ENCODE results near the gene ENTPD8.

The ENTPD8 gene

DNA sequence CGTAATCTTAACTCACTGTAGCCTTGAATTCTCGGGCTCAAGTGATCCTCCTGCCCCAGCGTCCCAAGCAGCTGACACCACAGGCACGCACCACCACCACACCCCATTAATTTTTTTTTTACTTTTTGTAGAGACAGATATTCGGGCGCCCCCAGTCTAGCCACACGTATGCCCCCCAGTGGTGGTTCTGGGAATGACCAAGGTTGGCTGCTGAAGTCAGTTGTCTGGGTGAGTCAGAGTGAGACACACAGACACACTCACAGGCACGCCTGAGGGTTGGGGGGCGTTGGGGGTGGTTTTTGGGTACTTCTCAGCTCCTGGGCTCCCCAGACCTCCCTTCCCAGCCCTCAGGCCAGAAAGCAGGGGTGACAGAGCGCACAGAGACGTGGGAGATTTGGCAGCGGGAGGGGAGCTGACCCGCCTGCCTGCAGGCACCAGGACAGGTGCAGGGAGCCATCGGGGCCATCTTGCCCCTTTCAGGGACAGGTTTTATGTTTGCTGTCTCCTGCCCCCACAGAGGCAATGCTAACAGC is 4.2 kb upstream of the ENTPD8 start:
- FAIRE-seq, result no peak

DNA sequence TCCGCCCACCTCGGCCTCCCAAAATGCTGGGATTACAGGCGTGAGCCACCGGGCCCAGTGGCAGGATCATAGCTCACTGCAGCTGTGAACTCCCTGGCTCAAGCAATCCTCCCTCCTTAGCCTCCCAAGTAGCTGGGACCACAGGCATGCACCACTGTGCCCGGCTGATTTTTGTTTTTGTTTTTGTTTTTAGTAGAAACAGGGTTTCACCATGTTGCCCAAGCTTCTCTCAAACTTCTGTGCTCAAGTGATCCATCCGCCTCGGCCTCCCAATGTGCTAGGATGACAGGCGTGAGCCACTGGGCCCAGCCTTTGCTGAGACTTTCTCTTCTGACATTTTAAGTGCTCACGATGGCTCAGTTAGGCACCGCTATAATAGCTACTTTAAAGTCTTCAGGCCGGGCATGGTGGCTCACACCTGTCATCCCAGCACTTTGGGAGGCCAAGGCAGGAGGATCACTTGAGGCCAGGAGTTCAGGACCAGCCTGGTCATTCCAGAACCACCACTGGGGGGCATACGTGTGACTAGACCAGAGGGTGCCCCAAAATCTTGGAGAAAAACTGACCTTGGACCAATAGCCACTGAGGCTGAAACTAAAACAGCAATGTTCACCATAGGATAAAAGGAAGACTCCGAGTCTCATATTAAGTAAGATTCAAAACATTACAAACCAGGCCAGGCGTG is 3.1 kb upstream of the ENTPD8 start:
- FAIRE-seq, result no peak

DNA sequence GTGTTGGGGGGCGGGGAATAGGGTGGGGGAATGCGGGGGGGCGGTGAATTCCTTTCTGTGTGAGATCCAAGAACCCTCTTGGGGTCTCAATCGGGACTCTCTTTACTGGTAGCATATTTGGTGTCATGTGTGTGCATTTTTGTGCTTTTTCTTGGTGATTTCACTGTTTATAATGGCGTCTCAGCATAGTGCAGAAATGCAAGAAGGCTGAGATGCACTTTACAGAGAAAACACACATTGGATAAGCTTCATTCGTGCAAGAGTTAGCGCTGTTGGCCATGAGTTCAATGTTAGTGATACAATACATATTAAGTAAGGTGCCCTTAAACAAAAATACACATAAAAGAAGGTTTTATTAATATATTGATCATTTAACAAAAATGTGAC is 771 bp upstream of the ENTPD8 start:
- FAIRE-seq, result no peak

DNA sequence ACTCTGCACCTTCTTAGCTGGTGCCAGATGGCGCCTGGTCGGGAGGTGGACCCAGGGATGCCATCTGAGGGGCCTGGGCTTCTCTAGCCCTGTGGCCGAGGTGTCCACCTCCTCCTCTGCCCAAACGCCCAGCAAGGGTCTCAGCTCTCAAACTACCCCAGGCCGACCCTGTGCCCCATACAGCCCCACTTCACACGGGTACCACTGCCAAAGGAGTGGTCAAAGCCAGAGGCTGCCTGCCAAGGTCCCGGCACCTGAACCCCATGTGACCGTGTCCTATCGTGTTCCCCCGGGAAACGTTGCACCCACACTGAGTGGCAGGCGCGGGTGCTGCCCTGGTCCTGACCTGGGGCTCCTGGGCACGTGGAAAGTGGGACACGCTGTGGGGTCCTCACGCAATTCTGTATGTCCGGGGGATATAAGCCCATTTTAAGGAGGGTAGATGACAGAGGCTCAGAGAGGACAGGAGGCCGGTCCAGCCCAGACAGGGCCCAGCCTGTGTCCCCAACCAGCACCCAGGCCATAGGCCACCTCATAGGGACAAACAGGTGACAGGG is 1.9 kb downstream of the ENTPD8 start:
- FAIRE-seq, result no peak

DNA sequence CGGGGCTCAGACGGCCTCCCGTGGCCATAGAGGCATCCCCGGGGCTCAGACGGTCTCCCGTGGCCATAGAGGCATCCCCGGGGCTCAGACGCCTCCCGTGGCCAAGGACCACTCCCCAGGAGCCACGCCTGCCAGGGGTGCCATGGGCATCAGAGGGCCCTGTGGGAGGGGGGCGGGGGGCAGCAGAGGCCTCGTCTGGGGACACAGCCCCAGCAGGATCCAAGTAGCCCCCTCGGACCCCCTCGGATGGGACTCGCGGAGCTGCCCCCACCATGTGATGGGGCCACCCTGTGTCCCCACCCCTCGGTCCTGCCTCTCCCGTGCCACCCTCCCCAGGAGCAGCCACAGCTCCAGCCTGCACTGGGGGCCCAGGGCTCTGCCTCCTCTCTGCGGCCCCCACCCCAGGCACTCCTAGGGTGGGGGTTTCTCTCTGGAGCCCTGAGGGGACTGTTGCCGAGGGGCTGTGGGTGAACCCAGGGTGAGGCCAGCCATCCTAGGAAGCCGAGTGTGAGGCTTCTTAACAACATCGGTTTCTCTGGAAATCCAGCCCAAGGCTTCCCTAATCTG is 2.5 kb downstream of the ENTPD8 start:
- FAIRE-seq, result no peak

DNA sequence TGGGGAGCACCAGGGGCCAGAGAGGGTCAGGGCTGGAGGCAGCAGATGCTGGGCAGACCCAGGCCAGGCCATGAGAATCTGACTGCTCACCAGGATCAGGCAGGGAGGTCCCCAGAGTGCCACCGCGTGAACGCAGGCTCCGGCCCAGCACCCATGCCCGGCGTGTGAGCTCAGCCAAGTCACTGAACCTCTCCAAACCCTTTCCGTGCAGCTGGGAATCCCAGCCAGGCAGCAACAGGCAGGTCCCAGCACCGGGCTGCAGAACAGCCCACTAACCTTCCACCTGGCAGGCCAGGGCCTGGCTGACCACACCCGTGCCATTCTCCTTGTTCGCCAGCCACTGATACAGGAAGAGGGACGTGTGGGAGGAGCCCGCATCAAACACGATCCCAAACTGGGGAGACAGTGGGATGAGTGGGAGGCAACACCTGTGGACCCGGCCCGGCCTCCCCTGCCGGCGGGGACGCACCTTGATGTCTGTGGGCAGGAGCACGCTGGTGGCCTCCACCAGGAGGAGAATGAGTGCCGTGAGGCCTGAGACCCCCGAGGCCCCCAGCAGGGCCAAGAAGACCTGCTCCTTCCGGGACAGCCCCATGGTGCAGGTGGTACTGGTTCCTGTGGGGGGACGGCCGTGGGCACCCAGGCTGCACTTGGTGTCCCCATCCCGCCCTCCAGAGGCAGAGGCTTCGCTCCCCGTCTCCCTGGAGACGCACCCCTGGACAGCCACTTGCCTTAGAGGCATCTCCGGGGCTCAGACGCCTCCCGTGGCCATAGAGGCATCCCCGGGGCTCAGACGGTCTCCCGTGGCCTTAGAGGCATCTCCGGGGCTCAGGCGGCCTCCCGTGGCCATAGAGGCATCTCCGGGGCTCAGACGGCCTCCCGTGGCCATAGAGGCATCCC is 3.2 kb downstream of the ENTPD8 start:
- no peak for FAIRE-seq

DNA sequence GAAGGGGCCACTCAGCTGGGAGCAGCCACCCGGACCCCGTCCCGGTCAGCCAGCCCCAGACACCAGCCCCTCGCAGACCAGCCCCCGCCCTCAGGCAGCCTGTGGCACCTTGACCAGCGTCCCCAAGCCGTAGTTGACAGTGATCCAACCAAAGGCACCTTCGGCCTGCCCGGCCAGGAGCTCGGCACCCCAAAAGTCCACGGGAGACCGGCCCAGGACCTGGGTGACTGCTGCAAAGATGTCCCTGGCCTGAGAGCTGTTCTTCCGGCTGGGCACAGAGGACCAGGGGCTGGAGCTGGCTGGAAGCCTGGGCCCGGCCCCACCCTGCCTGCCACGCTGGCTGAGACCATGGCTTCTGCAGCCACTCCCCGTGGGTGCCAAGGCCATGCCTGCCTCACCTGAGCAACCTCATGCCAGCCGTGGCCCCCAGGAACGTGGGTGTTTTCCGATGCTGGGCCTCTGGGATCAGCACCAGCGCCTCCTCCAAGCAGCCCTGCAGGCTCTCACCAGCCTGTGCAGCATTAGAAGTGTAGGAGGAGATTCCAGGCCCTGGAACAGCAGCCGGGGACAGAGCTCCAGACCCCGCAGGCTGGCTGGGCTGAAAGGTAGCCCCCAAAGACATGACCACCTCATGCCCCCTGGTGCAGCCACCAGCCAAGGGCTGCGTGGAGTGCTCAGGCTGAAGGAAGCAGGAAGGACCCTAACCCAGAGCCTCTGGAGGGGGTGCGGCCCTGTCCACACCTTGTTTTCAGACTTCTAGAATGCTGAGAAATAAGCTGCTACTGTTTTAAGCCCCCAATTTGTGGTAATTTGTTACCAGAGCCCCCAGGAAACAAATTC is 4.2 kb downstream of the ENTPD8 start:
- FAIRE-seq, result no peak

DNA sequence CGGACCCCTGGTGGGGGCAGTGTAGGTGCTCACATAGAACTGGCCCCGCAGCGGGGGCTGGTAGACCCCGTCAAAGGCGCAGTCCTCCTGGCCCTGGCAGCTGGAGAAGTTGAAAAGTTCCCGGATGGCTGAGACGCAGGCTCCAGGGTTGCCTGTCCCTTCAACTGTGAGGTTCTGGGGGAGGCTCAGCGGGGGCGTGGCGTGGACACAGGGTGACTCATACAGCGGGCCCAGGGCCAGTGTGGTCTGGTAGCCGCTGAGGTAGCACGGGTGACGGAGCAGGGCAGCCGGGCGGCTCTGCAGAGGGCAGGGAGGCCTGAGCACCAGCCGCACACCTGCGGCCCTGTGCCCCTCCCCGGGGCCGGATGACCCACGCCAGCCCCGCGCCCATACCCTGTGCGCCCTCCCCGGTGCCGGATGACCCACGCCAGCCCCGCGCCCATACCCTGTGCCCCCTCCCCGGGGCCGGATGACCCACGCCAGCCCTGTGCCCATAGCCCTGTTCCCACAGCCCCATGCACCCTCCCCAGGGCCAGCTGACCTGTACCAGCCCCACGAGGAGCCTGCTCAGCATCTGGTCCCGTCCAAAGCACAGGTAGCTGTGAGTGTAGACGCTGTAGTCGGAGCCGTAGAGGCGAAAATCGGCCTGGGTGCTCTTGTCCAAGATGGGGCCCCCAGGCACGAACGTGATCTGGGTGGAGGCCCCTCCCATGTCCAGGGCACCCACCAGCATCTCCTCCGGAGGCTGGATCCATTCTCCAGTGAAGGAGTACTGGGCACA is 5.0 kb downstream of the ENTPD8 start:
- no peak for FAIRE-seq

DNA sequence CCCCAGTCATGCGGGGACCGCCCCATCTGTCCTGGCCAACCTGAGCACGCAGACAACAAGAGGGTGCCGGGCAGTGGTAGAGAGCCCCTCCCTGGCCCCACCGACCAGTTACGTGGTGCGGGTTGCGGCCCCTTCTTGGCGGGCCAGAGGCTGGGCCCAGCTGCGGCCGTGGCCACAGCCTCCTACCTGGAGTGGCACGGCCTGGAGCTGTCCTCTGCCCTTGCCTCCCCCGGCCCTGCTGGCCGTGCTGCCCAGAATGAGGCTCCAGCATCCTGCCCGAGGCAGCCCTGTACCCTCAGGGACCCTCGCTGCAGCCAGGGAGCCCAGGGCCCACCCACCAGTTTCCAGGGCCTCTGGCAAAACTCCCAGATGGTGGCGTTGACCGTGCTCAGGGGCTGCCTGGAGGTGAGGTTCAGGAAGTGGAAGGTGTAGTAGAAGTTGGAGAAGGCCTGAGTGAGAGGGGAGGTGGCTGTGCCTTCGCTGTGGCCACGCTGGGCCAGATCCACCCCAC is 5.7 kb downstream of the ENTPD8 start:
- no peak for FAIRE-seq

DNA sequence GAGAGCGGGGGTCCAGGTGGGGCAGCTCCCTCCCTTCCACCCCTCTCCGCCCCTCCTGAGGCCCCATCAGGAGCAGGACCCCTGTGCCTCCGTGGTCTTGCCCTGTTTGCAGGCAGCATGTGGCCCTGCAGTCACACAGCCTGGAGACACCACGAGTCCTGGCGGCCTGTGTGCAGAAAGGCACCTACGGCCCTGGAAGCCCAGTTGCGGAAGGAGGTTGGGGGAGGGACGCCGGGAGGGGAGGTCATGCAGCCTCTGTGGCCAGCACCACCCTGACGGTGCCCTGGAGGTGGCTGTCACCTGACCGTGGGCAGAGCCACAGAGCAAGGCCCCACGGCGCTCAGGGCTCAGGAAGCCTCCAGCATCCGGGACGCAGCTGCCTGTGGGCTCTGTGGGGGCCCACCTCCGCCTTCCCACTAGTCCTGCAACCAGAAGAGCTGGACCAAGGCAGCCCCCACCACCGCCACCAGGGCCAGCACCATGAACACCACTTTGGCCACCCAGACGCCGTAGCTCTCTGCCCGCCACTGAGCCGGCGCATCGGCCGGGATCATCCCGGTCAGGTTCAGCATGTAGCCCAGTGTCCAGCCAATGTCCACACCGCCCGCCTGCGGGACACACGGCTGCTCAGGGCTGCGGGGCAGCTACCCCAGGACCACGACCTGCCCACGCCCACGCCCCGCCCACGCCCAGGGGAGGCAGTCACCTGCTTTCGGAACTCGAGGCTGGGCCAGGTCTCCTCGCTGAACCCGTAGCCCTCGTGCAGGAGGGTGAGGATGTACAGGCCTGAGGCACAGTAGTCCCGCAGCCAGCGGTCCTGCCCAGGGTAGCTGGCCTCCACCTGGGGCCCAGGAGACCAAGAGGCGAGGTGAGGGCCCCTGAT is 6.4 kb downstream of the ENTPD8 start:
- no peak for FAIRE-seq

DNA sequence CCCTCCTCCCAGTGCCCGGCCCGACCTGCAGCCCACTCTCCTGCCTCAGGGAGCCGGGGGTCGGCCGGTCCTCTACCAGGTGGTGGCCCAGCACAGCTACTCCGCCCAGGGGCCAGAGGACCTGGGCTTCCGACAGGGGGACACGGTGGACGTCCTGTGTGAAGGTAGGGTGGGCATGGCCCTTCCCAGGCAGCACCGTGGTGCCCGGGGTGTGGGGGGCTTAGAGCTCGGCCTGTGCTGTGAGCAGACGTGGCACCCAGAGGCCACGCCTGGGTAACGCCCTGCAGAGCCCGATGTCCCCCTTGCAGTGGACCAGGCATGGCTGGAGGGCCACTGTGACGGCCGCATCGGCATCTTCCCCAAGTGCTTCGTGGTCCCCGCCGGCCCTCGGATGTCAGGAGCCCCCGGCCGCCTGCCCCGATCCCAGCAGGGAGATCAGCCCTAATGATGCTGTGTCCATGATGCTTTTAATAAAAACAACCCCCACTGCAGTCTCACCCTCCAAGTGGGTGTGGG is 7.2 kb downstream of the ENTPD8 start:
- FAIRE-seq, result no peak

DNA sequence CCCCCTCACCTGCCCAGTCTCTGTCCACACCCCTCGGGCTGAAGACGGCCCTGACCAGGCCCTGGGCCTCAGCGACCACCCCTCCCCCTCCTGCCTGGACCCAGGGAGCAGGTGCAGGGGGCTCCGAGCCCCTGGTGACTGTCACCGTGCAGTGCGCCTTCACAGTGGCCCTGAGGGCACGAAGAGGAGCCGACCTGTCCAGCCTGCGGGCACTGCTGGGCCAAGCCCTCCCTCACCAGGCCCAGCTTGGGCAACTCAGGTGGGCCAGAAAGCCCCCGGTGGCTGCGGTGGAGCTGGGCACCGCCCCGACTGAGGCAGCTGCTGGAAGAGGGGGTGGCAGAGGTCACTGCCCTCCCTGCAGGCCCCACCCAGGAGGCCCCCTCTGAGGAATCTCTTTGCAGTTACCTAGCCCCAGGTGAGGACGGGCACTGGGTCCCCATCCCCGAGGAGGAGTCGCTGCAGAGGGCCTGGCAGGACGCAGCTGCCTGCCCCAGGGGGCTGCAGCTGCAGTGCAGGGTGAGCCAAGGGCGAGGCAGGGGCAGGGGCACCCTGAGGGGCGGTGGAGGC is 7.7 kb downstream of the ENTPD8 start:
- no peak for FAIRE-seq

DNA sequence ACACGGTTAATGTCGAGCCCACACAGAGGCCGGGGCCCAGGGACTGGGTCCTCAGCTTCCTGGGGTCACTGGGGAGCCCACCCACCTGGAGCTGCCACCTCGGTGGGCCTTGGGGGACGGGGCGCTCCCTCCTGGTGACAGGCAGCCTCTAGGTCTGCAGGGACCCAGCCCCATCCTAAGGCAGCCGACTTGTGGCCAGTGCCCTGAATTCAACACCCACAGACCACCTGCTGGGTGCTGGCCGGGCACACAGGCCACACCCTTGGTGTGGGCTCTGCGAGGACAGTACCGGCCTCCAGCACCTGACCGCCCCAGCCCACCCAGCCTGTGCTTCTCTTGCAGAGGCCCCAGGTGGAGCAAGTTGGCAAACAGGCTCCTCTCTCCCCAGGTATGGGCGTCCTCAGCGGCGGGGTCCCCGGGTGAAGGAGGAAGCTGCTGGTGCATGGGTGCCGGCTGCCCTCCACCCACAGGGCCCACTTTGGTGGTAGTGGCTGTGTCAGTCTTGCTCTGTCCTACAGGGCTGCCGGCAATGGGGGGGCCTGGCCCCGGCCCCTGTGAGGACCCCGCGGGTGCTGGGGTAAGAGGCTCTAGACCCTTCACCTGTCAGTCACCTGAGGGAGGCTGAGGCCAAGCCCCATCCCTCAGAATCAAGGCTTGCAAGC is 8.3 kb downstream of the ENTPD8 start:
- FAIRE-seq, result no peak

DNA sequence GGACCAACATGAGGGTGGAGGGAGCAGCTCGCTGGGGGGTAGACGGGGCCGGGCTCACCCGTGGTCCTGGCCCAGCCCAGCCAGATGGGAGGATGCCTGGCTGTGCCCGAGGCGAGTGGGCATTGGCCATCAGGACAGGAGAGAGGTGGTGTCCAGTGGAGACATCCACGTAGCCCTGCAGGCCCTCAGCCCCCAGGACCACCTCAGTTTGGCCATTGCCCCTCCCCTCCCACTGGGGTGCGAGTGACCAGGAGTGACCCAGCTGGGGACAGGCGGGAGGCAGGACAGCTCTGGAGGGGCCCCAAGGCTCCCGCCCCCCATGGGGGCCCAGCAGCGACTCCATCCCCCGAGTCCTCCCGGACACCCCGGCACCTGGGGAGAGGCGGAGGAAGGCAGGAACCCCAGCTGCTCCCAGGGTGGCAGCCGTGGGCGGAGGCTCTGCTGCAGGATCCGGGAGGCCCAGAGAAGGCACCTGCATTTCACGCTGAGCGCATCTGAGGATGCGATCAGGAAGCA is 9.7 kb downstream of the ENTPD8 start:
- no peak for FAIRE-seq

DNA sequence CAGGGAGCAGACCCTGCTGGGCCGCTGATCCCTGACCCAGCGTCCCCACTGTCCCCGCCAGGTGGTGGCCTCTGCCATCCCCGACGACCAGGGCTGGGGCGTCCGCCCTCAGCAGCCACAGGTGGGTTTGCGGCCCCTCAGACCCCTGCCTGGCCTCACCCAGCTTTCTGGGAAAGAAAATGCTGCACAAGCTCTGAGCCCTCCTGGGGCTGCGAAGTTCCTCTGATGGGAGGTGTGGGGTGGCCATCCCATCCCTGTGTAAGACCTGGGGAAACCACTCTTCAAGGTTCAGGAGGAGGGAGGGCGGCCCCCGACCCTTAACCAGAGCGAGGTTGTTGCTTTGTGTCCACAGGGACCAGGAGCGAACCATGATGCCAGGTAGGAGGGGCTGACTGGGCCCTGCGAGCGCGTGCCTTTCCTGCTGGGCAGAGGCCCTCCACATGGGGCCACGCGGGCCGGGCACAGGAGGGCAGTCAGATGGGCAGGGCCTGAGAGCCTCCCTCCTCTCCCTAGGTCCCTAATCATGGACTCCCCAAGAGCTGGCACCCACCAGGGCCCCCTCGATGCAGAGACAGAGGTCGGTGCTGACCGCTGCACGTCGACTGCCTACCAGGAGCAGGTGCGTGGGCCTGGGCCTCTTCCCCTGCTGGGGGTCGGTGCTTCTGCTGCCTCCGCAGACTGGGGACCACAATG is 10.3 kb downstream of the ENTPD8 start:
- FAIRE-seq, result no peak

DNA sequence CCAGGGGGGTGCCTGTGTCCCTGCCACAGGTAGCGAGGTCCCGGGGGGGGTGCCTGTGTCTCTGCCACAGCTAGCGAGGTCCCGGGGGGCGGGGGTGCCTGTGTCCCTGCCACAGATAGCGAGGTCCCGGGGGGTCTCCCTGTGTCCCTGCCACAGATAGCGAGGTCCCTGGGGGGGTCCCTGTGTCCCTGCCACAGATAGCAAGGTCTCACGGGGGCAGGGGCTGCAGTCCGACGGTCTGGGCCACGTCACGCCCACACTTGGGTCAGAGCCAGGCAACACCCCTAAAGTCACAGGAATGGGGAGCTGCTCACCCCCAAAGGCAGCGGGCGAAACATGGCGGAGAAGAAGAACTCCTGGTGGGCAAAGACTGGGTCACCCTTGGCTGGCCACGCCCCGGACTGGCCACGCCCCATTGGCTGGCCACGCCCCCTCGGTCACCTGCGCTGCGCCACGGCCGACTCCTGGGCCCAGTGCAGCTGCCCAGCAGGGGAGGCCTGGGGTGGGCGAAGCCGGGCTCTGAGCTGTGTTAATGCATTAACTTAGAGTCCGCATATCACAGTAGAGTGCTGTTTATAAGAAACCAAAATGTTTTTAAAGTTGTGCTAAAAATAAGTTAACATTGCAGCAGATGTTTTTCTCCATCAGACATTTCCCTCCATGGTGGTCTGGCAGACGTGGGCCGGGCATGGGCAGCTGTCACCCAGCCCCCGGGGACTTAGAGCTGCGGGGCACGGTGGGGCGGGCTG is 11.0 kb downstream of the ENTPD8 start:
- no peak for FAIRE-seq

DNA sequence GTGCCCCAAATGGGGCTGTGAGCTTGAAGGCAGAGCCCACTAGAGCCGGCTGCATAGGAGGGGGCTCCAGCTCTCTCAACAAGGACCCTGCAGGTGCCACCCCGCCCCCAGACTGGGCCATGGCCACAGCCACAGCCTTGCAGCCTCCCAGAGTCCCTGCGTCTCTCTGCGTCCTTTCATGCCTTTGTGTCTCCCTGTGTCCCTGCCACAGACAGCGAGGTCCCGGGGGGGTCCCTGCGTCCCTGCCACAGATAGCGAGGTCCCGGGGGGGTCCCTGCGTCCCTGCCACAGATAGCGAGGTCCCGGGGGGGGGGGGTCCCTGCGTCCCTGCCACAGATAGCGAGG is 11.6 kb downstream of the ENTPD8 start:
- FAIRE-seq, result no peak

All from A204.1 (cell line).